Measurements from ENCODE around the gene ZSCAN25.

DNA sequence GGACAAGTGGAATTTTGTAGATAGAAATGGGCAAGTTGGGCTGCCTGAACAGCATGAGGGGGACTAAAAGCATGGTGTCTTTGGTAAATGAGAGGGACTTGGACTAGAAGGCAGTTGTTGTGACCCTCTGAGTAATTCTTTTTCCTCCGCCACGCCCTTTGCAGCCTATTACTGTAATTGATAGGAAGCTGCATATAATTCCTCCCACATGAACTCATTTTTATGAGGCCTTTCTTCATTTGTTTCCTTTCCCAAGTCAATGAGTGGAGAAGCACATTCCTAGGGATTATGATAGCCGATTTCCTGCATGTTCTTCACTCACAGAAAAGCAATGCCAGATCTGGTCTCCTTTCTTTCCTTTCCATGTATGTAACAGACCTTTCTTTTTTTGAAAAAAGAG, 27.7 kb downstream of the ZSCAN25 start:
- TF ChIP-seq, protein P1, sequence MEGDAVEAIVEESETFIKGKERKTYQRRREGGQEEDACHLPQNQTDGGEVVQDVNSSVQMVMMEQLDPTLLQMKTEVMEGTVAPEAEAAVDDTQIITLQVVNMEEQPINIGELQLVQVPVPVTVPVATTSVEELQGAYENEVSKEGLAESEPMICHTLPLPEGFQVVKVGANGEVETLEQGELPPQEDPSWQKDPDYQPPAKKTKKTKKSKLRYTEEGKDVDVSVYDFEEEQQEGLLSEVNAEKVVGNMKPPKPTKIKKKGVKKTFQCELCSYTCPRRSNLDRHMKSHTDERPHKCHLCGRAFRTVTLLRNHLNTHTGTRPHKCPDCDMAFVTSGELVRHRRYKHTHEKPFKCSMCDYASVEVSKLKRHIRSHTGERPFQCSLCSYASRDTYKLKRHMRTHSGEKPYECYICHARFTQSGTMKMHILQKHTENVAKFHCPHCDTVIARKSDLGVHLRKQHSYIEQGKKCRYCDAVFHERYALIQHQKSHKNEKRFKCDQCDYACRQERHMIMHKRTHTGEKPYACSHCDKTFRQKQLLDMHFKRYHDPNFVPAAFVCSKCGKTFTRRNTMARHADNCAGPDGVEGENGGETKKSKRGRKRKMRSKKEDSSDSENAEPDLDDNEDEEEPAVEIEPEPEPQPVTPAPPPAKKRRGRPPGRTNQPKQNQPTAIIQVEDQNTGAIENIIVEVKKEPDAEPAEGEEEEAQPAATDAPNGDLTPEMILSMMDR (IDR thresholded peaks at IDR 0.05): no peak
- TF ChIP-seq POLR2A (IDR thresholded peaks at IDR 0.05) (no peak), POLR2AphosphoS5 (IDR thresholded peaks at IDR 0.05) (no peak)

Data from transverse colon (tissue), 4 donors.